Stimulated activated CD4-positive, alpha-beta T cell treated with anti-CD3 and anti-CD28 coated beads, Interleukin-15, amount 100 ng/mL, for 48 hours (primary cell): ENCODE measurements around the gene INTS1.
"Not testable (repeated sequence)": the region's sequence is repeated elsewhere in the genome, so short reads cannot be mapped to it uniquely, and the experiment has no call there.

Experiments
- DNase-seq, 2 donors: peaks; one replicate each; pipeline ENCODE4 v3.0.0-alpha.2; 2020; ENCODE audit warnings: low read depth in 2 of 2

INTS1 gene

DNA sequence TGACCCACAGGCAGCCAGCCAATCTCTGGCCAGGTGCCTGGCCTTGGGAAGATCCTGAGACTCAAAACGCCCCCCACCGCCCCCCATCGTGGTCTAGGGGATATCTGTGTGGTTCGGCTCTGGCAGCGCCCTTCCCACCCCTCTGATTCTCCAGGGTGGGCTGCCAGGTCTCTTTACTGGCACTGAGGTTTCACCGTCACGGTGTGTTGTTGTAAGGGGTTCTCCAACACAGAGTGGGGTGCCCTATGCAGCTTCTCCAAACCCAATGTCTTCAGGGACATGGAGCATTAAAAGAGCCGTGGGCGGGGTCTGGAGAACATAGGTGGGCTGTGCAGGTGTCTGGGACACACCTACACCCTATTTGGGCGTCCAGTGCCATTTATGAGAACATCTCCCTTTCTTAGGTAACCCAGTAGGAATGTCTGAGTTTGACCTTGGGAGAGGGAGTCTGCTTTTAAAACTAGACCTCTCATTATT, 27.8 kb upstream of the INTS1 start:
- no peak for DNase-seq

DNA sequence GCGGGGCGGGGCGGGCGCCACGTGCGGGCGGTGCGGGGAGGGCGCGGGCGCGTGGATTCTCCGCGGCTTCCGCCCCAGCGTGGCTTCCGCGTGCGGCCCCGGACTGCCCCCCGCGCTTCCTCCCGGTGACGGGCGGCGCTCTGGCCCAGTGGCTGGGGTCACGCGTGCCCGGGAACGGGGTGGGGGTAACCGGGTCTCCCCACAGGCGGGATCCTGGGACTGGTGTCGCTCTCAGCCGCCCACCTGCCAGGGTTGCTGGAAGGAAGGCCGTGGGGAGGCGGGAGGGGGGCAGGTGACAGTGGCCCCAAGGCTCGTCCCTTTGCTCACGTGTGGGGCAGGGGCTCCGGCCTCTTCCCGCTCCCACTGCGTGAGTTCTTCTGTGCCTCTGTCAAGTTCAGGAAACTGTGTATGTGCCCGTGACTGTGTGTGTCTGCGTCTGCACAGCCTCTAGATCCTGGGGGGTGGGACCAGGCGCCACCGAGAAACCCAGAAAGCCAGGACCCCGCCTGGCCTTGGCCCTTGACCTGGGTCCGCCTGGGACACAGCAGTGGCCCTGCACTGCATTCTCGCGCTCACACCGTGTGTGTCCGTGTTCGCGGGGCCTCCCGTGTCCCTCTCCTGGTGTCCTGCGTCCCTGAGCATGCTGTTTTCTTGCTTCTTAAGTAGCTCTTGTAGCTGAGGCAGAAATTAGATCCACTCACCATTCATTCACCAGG, 27.2 kb upstream of the INTS1 start:
- no peak for DNase-seq

DNA sequence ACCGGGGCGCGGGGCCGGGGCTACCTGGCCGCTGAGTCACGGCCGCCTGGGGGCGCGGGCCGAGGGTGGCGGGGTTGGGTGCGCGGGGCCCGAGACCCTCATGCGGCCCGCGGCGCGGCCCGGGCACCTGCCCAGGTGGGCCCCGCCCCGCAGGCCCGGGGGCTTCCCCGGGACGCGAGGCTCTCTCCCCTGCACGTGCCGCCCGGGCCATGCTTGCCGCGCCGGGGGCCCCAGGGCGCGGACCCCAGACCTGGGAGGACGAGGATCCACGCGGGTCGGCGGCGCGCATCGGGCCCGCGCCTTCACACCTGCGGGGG, 26.7 kb upstream of the INTS1 start:
- no peak for DNase-seq

DNA sequence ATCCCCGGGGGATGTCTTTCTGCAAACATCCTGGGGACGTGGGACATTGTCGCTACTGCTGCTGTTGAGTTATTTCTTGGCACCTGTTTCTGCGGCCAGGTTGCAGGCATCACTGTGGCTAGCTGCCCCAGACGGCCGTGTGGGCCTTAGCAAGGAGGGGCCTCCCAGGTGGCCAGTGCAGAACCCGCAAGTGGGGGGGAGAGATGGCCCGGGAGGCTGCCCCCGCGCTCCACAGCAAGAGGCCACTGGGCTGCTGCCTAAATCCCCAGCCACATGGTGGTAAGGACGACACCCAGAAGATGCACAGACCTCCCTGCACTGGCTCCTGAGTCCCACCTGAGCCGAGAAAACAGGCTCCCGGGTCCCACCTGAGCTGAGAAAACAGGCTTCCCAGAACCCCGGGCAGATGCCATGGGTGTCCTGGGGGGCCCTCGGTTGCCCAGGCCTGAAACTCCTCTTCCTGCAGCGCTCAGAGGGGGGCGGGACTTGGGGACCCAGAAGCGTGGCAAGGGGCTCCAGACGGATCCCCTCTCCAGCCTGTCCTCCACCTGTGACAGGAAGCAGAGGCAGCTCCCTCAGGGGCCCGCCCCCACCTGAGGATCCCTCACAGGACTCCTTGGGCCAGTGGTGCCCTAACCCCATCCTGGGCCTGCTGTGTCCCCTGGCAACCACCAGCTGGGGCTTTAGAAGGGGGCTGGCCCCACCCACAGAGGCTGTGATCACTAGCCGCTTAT, 25.4 kb upstream of the INTS1 start:
- no peak for DNase-seq

DNA sequence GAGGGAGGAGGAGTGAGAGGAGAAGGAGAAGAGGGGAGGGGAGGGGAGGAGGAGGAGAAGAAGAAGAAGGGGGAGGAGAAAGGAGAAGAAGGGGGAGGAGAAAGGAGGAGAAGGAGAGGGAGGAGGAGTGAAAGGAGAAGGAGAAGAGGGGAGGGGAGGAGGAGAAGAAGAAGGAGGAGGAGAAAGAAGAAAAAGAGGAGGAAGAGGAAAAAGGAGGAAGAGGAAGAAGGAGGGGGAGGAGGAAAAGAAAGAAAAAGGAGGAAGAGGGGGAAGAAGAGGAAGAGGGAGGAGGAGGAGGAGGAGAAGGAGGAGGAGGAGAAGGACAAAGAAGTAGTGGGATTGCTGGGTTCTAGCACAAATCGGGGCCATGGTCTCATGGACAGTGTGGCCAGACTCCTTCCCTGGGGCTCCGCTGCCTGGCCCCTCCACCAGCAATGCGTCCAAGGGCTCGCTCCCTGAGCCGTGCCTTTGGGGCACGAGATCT, 22.1 kb upstream of the INTS1 start:
- no peak for DNase-seq

DNA sequence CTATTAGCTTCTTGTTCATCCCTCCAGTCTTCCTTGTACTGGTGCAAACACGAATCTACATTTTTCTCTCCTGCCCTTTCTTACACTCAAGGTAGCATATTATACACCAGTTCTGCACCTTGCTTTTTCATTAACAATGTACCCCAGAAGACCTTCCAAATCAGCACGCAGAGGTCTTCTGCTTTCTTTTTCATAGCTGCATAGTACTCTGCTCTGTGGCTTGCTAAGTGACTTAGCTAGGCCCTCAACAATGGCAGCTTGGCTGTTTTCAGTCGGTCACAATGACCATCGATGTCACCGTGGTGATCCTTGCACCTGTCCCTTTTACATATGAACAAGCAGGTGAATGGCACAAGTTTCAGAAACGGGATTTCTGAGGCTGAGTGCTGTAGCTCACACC, 21.2 kb upstream of the INTS1 start:
- no peak for DNase-seq

DNA sequence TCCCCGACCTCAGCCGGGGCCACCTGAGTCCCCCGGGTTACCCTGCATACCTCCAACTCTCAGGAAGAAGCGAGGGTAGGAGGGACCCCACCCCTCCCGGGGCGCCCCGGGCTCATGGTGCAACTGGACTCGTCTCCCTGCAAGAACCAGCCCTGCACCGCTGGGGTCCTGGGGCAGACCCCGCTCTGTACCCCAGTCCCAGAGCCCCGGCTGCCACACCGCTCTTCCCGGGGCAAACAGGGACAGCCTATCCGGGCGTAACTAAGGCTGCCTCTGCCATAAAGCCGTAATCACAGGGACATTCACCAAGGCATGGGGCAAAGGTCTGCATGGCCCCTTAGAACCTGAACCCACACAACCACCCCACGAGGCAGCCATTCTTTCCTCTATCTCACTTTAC, 19.7 kb upstream of the INTS1 start:
- DNase-seq: no peak

DNA sequence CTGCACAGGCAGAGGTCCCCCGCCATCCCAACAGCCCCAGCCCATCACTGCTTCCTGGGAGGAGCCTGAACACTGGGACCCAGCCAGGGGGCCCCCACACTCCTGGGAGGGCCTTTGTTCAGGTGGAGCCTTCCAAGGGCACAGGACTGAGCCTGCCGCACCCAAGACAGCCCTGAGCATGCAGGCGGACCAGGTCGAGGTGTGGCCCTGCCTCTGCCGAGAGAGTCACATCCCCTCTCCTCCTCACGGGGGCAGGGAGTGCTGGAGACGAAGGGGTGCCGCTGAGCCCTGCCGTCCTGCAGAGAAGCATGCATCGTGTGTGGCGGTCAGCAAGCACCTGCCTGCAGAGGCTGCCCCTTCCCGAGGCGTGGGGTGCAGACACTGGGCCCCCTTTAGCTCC, 19.0 kb upstream of the INTS1 start:
- no peak for DNase-seq

DNA sequence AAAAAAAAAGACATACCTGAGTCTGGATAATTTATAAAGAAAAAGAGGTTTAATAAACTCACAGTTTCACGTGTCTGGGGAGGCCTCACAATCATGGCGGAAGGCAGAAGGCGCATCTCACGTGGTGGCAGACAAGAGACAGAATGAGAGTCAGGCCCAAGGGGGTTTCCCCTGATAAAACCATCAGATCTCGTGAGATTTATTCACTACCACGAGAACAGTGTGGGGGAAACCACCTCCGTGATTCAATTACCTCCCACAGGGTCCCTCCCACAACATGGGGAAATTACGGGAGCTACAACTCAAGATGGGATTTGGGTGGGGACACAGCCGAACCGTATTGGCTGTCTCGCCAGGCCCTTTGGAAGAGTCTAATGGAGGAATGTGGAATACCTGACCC, 17.3 kb upstream of the INTS1 start:
- no peak for DNase-seq

DNA sequence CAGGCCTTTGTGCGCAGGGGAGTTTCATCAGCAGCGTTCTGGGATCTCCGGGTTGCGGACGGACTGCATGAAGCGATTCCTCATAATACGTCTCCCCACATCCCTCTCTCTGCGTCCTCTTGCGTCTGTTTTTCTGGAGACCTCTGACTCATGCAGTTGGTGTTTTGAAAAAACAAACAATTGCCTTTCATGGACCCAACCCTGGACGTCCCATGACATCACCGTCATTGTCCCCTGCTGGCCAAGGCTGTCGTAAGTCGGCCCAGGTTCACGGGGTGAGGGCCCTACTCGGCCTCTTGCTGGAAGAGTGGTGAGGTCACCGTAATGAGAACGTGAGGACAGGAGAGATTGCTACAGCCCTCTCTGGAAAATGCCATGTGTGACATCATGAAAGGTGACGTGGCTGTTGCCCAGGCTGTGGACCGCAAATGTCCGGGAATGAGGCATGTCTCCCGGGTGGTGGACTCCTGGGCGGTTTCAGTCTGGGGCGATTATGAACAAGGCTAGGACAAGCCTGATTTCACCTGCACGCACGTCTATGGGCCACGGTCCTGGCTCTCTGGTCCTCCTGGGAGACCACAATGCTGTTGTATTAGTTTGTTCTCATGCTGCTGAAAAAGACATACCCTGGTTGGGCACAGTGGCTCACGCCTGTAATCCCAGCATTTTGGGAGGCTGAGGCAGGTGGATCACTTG, 16.5 kb upstream of the INTS1 start:
- no peak for DNase-seq

DNA sequence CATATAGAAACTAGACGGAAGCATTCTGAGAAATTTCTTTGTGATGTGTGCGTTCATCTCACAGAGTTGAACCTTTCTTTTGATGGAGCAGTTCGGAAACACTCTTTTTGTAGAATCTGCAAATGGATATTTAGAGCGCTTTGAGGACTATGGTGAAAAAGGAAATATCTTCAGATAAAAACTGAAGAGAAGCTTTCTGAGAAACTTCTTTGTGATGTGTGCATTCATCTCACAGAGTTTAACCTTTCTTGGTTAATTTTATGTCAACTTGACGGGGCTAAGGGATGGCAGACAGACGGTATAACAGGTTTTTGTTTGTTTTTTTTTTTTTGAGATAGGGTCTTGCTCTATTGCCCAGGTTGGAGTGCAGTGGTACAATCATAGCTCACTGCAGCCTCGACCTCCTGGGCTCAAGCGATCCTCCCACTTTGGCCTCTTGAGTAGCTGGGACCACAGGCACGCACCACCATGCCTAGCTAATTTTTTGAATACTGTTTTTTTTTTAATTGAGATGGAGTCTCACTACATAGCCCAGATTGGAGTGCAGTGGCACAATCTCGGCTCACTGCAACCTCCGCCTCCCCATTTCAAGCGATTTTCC, 15.2 kb upstream of the INTS1 start:
- DNase-seq: not testable (repeated sequence)

DNA sequence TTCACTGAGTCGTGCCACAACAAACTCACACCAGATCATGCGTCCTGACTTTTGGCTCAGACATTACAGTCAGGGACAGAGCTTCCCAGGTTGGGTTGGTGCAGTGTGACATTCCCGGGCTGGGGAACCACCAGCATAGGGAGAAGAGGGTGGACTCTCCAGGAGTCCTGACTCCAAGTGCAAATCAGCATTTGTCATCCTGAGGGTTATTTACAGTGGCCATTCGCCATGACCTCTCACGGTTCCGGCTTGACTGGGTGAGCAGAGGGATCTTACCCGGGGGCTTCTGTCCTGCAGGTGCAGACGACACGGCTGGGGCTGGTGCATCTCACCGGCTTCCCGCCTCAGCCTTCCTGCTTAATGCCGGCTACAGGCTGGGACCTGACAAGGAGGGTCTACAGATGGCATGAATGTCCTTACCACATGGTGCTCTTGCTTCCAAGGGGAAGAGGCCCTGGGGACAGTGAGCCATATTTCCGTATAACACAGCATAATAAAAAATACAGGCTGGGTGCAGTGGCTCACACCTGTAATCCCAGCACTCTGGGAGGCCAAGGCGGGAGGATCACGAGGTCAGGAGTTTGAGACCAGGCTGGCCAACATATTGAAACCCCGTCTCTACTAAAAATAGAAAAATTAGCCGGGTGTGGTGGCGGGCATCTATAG, 12.5 kb upstream of the INTS1 start:
- no peak for DNase-seq

DNA sequence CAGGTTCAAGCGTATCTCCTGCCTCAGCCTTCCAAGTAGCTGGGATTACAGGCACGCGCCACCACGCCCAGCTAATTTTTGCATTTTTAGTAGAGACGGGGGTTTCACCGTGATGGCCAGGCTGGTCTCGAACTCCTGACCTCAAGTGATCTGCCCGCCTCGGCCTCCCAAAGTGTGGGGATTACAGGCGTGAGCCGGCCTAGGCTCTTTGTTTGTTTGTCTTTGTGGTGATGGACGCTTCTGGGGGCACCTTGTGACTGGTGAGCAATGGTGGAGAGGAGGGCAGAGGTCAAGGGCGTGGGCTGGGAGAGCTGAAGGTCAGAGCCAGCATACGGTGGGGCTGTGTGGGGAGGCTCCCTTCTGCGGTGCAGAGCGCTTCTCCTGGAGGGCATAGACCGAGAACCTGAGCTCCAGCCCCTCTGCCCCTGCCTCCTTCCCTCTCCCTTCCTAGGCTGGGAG, 11.3 kb upstream of the INTS1 start:
- not testable (repeated sequence) for DNase-seq

DNA sequence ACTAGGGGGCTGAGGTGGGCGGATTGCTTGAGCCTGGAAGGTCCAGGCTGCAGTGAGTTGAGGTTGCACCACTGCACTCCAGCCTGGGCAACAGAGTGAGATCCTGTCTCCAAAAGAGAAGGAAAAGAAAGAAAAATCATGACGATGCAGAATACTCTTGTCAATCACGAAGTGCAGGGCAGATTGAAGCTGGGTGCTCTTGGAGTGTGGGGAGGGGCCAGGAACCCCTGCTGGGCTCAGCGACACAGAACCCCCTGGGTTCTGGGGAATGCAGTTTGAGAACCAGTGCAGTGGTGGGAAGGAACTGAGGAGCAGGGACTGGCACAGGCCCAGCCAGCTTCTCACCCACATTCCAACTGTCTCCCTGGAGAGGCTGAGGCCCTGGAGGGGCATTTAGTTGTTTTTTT, 10.8 kb upstream of the INTS1 start:
- no peak for DNase-seq

DNA sequence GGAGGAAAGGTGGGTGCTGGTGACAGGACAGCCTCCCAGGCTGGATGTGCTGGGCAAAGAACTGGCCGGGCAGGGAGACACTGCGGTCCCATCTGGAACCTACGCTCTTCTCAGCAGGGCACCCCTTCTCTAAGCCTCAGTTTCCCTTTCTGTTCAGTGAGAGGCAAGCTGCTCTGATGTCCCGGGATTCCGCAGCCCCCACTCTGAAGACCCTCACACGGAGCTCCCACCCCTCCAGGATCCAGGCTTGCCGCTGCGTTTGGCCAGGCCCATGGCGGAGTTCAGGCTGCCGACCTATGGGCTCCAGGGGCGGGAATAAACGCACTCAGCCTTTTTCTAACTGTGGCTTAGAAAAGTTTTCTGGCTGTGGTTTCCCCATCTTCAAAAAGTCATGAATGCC, 10.2 kb upstream of the INTS1 start:
- DNase-seq: no peak

DNA sequence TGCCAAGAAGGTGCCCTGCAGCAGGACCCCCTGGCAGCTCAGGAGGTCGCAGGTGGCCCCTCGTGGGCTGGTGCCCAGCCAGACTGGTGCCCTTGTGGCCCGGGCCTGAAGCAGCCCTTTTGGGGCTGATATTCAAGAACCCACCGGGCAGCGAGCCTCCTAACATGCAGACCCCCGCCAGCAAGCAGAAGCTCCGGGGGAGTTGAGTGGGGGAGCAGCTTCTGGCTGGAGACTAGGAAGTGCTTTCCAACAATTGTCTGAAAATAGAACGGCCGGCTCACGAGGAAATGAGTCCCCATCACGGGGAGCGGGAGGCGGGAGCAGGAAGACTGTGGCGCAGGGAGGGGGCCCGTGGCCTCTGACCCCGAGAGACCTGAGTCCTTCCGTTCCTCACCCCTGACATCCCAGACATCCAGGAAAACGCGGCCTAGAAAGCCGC, 9.5 kb upstream of the INTS1 start:
- no peak for DNase-seq

DNA sequence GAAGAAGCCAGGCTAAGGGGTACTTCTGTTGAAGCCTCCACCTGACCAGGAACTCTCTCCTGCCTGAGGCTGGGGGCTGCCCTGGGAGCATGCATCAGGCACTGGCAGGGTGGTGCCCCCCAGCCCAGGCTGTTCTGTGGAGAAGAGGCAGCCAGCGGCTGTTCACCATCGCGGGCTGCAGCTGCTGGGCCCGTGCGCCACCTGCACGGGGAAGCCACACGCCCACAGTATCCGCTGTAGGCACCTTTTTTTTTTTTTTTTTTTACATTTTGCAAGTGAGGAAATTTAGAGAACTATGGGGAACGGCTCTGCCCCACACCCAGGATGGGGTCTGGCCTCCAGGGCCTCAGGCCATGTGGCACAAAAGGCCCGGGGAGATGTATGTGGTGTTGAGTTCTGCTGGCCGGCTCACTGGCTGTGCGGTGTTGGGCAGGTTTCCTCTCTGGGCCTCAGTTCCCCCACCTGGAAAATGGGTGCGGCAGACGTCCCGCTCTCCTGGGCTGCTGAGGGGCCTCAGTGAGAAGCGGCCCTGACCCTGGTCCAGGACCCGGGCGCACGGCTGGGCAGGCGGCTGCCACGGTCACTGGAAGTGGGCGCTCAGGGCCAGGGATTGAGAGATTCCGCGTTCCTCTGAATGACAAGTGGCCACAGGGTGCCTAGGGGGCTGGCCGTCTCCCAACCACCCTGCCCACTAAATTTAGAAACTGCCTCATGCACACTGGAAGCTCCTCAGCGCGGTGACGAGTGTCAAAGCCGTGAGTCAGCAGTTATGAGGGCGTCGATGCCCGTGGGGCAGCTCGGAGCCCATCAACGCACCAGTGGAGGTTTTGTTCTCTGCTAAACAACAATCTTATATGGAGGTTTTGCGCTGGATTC, 8.8 kb upstream of the INTS1 start:
- no peak for DNase-seq

DNA sequence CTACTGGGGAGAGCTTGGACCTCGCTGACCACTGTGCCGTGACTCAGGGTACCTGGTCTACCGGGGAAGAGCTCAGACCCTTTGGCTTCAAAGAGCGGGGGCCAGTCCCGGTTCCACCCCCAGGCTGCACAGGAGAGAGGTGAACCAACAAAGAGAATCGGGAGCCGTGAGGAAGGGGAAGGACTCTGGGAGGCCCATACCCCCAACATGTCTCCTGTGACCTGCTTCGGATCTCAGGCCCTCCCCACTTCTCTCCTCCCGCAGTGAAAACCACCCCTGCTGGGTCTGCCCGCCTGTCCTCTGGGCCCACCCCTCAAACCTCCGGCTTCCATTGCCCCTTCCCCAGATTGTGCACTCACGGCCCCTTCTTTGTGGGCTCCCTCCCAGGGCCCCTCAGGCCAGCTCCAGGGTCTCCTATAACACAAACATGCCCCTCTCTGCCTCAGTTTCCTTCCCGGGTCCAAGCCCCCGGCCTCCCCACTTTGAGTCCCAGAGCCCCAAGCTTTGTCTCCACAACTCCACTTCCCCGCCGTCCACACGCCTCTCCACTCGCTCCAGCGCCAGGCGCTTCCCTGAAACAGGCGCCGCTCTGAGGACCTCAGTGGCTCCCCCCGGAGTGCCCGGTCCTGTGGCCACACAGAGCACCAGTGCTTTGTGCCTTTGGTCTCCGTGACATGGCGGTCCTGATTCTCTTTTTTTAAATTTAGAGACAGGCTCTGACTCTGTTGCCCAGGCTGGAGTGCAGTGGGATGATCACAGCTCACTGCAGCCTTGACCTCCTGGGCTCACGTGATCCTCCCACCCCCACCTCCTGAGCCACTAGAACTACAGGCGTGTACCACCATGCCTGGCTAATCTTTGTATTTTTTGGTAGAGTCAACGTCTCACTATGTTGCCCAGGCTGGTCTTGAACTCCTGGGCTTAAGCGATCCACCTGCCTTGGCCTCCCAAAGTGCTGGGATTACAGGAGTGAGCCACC, 7.5 kb upstream of the INTS1 start:
- no peak for DNase-seq

DNA sequence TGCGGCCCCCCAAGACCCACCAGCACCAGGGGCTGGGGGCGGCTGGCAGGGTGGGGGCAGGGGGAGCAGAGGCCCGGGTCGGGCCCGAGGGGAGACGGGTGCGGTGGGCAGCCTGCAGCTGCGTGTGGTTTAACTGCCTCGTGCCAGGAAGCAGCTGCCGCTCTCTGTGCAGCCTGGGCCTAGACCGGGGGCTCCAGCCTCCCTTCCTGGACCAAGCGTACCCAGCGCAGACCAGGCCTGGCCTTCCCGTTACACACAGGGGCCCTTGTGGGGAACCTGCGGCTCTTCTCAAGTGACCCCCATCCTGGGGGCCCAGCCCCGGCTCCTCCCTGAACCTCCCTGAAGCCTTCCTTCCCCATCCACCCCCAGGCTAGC, 6.6 kb upstream of the INTS1 start:
- no peak for DNase-seq

DNA sequence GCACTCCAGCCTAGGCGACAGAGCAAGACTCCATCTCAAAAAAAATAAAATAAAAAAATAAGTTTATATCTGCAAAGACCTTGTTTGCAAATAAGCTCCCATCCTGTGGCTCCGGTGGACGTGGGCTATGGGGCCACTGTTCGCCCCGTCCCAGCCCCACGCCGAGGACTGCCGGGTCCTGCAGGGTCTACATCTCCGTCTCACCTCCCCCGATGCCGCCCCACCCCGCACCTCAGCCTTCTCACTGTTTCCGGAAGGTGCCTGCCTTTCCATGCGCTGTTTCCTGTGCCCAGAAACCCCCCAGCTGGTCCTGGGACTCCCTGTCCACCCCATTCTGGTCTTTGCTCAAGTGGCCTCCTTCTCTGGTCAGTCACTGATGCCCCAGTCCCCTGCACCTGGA, 5.0 kb upstream of the INTS1 start:
- no peak for DNase-seq
